ENCODE results near the gene TGFBR2. TPM values are rescaled to one million over a fixed set of nuclear protein-coding genes. Genes with fewer than 3 reads are reported as not detected.

The TGFBR2 gene
- total RNA-seq, 1 experiment from 2014 or later, result 103 TPM

DNA sequence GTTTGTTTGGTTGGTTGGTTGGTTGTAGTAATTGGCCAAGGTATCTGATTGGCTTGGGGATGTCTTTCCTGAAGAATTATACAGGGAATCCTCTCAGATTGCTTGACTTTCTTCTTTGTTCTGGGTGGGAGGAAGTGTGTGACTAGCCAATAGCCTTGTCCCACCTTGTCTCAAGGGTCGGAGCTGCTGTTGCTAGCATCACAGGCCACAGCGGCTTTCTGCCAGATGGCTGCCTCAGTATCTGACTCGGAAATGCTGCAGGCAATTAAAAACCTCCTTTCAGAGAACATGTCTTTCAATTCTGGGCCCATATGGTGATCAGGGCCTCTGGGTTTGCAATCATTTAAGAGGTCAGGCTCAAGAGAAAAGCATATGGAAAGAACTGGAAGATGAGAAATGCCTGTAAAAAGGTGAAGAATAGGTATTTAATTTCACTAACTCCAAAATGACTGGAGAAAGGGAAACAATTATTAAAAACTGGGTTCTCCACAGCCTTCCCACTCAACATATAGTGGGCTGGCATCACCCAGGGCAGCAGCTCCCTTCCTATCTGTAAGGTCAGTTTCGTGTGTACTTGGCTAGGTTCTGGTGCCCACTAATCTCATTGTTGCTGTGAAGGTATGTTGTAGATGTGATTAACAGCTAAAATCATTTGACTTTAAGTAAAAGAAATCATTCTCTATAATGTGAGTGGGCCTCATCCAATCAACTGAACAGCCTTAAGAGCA, 32.4 kb downstream of the TGFBR2 start:
- Mint-ChIP-seq H3K9me3 (ENCODE audit: unreplicated experiment) (no peaks in the 10 kb centered on the region), H3K4me3 (ENCODE audit: unreplicated experiment) (no peak overlapping the region), H3K36me3 (ENCODE audit: insufficient read depth, unreplicated experiment) (peaks cover 84% of the 10 kb centered on the region), H3K4me1 (ENCODE audit: insufficient read depth, unreplicated experiment) (peaks cover 39% of the 10 kb centered on the region), H3K27me3 (ENCODE audit: insufficient read depth, unreplicated experiment) (no peaks in the 10 kb centered on the region), H3K27ac (ENCODE audit: low read depth, unreplicated experiment) (no peak overlapping the region)
- no TSS peak for BruUV-seq (replicated peaks)
- intact Hi-C loops (cut with micrococcal nuclease), result no loop called here
- no peak for DNase-seq (ENCODE audit: unreplicated experiment)
- ChIA-PET CTCF (no interaction called here), POLR2A (no interaction called here)
- TF ChIP-seq, protein P1, sequence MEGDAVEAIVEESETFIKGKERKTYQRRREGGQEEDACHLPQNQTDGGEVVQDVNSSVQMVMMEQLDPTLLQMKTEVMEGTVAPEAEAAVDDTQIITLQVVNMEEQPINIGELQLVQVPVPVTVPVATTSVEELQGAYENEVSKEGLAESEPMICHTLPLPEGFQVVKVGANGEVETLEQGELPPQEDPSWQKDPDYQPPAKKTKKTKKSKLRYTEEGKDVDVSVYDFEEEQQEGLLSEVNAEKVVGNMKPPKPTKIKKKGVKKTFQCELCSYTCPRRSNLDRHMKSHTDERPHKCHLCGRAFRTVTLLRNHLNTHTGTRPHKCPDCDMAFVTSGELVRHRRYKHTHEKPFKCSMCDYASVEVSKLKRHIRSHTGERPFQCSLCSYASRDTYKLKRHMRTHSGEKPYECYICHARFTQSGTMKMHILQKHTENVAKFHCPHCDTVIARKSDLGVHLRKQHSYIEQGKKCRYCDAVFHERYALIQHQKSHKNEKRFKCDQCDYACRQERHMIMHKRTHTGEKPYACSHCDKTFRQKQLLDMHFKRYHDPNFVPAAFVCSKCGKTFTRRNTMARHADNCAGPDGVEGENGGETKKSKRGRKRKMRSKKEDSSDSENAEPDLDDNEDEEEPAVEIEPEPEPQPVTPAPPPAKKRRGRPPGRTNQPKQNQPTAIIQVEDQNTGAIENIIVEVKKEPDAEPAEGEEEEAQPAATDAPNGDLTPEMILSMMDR (IDR thresholded peaks at IDR 0.05; ENCODE audit: unreplicated experiment), result no peak

GRCh38 chr3:30639937-30640336, 33.5 kb downstream of the TGFBR2 start:
- H3K4me3 Mint-ChIP-seq (ENCODE audit: unreplicated experiment), result no peak overlapping the region
- POLR2A ChIA-PET, result no interaction called here
- CTCF ChIA-PET, result no interaction called here
- H3K9me3 Mint-ChIP-seq (ENCODE audit: unreplicated experiment), result no peaks in the 10 kb centered on the region
- no peaks in the 10 kb centered on the region for H3K27me3 Mint-ChIP-seq (ENCODE audit: insufficient read depth, unreplicated experiment)
- no peak overlapping the region for H3K27ac Mint-ChIP-seq (ENCODE audit: low read depth, unreplicated experiment)
- no TSS peak for BruUV-seq (replicated peaks)
- peaks cover 43% of the 10 kb centered on the region for H3K4me1 Mint-ChIP-seq (ENCODE audit: insufficient read depth, unreplicated experiment)
- TF ChIP-seq, protein P1 (IDR thresholded peaks at IDR 0.05; ENCODE audit: unreplicated experiment), result no peak
- DNase-seq (ENCODE audit: unreplicated experiment), result no peak
- intact Hi-C loops (cut with micrococcal nuclease), result no loop called here
- peaks cover 85% of the 10 kb centered on the region for H3K36me3 Mint-ChIP-seq (ENCODE audit: insufficient read depth, unreplicated experiment)

DNA sequence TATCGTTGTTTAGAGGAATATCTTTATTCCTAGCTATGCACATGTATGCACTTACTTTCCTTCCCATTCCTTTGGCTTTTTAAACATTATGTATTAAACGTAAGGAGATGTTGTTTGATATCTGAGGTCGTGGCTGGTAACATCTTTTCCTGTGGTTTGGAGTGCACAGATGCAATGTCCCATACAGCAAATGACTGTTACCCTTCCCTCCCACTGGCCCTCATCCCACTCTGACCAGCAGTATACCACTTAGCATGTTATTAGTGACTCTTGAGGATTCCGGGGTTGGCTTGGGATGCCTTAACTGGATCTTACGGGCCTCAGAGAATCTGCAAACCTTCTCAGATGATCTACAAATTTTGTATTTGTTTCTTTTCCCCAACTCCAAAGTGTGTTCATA, 34.5 kb downstream of the TGFBR2 start:
- POLR2A ChIA-PET, result interaction anchor here (1.8 to 2.2 kb wide), 2 partner anchors 8 to 34 kb away, joined by 6 to 8 read pairs; partner anchors contain the start of gene TGFBR2
- no peak for DNase-seq (ENCODE audit: unreplicated experiment)
- BruUV-seq (replicated peaks), result no TSS peak
- intact Hi-C loops (cut with micrococcal nuclease), result no loop called here
- peaks cover 85% of the 10 kb centered on the region for H3K36me3 Mint-ChIP-seq (ENCODE audit: insufficient read depth, unreplicated experiment)
- CTCF ChIA-PET, result interaction anchor here (0.6 kb wide), 1 partner anchor 115 kb away, joined by 3 read pairs; no protein-coding TSS in a partner anchor
- peaks cover 42% of the 10 kb centered on the region for H3K4me1 Mint-ChIP-seq (ENCODE audit: insufficient read depth, unreplicated experiment)
- no peaks in the 10 kb centered on the region for H3K9me3 Mint-ChIP-seq (ENCODE audit: unreplicated experiment)
- H3K27me3 Mint-ChIP-seq (ENCODE audit: insufficient read depth, unreplicated experiment), result no peaks in the 10 kb centered on the region
- TF ChIP-seq, protein P1 (IDR thresholded peaks at IDR 0.05; ENCODE audit: unreplicated experiment), result no peak
- H3K27ac Mint-ChIP-seq (ENCODE audit: low read depth, unreplicated experiment), result peak overlapping the region; percentile 35
- no peak overlapping the region for H3K4me3 Mint-ChIP-seq (ENCODE audit: unreplicated experiment)

- no peaks in the 10 kb centered on the region for H3K27me3 Mint-ChIP-seq (ENCODE audit: insufficient read depth, unreplicated experiment)
- TF ChIP-seq, protein P1 (IDR thresholded peaks at IDR 0.05; ENCODE audit: unreplicated experiment), result no peak
- peaks cover 85% of the 10 kb centered on the region for H3K36me3 Mint-ChIP-seq (ENCODE audit: insufficient read depth, unreplicated experiment)
- no TSS peak for BruUV-seq (replicated peaks)
- ChIA-PET CTCF (interaction anchor here (0.6 to 1.2 kb wide), 3 partner anchors 13 to 1725 kb away, joined by 3 to 6 read pairs (median 5); no protein-coding TSS in a partner anchor), POLR2A (interaction anchor here (0.6 to 2.2 kb wide), 5 partner anchors 9 to 1354 kb away, joined by 3 to 8 read pairs (median 6); partner anchors contain the start of gene TGFBR2)
- no peak overlapping the region for H3K4me3 Mint-ChIP-seq (ENCODE audit: unreplicated experiment)
- H3K4me1 Mint-ChIP-seq (ENCODE audit: insufficient read depth, unreplicated experiment), result peaks cover 42% of the 10 kb centered on the region
- no peak overlapping the region for H3K27ac Mint-ChIP-seq (ENCODE audit: low read depth, unreplicated experiment)
- no peaks in the 10 kb centered on the region for H3K9me3 Mint-ChIP-seq (ENCODE audit: unreplicated experiment)
- intact Hi-C loops (cut with micrococcal nuclease), result no loop called here
- no peak for DNase-seq (ENCODE audit: unreplicated experiment)
Measured at GRCh38 chr3:30641416-30642251, 35.2 kb downstream of the TGFBR2 start.

Measured in MCF 10A (cell line).